HG02759 (cell line): ENCODE measurements around the gene SERTAD3.
"Not testable (repeated sequence)": the region's sequence is repeated elsewhere in the genome, so short reads cannot be mapped to it uniquely, and the experiment has no call there.

ENCODE experiments used
- ATAC-seq: cut with Tn5 transposase; IDR thresholded peaks from one replicate; pipeline ENCODE4 v1.9.1; 2021; ENCODE audit warnings: mild to moderate bottlenecking, moderate library complexity; ENCODE audit not compliant: unreplicated experiment

Gene SERTAD3

GRCh38 chr19:40411958-40412499, 32.1 kb downstream of the SERTAD3 start:
- no peak for ATAC-seq

DNA sequence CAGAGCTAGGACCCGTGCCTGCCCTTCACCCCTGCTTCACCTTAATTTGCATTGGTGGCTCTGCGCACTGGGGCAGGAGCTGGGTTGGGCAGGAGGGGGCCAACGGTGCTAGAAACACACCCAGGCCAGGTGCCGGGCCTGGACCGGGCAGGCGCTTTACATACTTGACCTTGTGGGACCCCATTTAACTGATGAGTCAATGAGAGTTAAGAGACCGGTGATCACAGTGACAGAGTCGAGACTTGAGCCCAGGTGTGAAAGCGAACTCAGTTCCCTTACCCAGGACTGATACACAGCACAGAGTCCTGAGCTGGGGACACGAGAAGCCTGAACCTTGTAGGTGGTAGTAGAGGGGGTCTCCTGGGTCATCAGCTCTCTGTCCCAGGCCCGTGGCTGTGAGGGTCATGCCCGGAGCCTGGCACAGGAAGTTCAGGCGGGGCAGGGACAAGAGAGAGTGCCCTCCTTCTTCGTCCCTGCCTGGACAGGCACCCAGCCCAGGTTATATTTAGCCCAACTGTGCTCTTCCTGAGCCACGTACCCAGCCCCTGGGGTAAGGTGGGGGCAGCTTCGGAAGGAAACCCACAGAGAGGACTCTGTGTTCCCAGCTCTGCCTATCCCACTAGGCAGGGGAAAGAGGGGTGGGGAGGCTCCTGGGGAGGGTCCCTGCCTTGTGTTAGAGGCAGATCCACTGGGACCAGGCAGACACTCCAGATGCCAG, 32.9 kb downstream of the SERTAD3 start:
- no peak for ATAC-seq

DNA sequence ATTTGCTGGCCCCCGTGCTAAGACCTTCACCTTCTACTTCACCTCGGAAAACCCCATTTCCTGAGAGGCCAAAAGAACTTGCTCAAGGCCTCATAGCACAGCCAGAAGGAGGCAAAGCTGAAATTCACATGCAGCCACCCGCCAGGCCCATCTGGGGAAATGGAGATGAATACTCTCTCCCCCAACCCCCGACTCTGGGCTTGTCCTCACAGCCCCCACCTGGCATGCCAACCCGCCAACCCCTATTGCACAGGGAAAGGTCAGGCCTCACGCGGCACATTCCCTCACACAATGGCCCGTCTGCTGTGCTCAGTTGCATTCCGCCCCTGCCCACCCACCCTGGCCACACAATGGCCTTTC, 34.1 kb downstream of the SERTAD3 start:
- no peak for ATAC-seq

GRCh38 chr19:40408598-40408925, 35.6 kb downstream of the SERTAD3 start:
- ATAC-seq = not testable (repeated sequence)

DNA sequence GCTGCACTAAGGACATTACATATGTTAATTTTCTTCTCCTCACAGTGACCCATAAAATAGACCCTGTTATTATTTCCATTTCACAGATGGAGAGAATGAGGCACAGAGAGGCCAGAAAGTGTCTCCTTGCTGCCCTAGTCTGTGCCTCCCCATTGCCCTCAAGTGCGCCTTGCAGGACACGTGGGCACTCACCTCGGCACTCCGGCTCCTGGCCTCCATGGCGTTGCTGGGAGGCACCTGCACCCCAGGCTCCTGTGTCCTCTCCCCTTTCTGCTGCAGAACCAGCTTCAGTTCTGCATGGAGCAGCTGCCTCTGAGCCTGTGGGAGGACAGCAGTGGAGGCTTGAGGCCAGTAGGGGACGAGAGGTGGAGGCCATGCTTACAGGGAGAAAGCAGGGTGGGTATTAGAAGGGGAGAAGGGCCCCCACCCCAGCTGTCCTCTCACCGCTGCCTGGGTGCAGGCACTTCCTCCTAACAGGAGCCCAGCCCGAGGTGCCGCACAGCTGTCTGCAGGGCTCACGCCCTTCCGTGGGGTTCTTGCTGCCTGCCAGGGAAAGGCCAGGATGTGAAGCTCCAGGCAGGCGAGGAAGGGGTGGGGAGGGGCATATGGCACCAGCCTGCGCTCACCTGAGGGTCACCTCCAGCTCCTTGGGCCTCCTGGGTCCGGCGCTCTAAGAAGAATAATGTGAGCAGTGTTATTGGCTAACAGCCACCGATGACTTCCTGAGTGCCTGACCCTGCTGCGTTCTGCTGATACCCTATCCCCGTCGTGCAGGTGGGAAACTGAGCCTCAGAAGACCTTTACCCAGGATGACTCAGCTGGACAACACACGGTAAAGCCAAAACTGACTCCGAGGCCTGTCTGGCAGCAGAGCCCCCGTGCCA, 36.2 kb downstream of the SERTAD3 start:
- ATAC-seq = no peak

DNA sequence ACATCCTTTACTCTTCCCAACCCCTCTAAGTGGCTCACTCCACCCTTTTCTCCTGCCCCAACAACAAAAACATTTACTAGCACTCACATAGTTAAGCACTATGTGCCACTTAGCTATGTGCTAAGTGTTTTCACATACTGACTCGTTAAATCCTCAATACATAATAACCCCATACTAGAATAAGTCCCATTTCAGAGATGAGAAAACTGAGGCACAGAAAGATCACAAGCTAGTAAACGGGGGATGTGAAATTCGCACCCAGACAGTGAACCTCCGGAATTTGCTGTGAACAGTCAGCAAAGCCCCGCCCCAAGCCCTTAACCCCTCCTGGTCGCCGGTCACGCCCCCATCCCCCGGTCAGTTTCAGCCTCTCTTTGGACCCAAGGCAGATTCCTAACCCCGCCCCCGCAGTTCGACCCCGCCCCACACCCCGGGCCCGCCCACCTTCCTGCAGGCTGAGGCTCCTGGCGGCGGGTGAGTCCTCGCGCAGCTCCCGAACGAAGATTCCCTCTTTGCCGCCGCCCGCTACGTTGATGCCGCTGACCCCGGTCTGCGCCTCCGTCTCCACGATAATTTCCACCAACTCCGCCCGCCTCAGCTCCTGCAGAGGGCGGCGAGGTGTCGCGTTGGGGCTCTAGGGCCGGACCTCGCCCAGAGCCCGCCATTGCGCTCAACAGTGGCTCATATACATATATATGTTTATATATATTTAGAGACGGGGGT, 40.7 kb downstream of the SERTAD3 start:
- peak; percentile 74 for ATAC-seq

GRCh38 chr19:40400559-40400958, 43.6 kb downstream of the SERTAD3 start:
- ATAC-seq = no peak

DNA sequence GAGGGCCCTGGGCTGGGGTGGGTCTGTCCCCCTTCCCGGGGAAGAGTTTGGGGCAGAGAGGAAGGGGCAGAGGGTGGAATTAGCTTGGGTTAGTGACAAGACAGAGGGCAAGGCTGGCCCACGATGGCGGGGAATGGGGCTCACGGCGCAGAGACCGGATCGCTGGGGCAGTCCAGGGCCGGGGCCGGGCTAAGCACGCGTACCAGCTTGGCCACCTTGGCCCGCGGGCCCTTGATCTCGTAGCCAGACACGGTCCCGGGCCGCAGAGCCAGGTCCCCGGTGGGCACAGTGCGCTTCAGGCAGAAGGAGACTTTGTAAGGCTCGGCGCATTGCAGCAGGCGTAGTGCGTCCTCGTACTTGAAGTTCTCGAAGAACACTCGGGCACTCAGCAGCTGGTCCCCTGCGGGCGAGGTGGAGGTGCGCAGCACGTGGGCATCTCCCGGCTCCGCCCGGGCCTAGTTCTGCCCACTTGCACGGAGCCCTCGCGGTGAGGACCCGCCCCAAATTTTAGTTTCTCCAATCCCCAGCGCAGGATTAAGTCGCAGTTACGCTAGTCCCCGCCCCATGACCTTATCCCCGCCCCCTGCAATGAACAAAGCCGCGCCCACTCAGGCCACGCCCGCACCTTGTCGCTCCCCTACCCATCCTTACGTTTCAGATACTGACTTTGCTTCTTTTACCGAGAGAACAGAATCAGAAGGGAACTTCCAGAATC, 45.6 kb downstream of the SERTAD3 start:
- ATAC-seq = no peak

GRCh38 chr19:40397568-40397906, 46.6 kb downstream of the SERTAD3 start:
- ATAC-seq = no peak

- ATAC-seq = no peak
Measured at GRCh38 chr19:40396886-40397567, 47.1 kb downstream of the SERTAD3 start.

DNA sequence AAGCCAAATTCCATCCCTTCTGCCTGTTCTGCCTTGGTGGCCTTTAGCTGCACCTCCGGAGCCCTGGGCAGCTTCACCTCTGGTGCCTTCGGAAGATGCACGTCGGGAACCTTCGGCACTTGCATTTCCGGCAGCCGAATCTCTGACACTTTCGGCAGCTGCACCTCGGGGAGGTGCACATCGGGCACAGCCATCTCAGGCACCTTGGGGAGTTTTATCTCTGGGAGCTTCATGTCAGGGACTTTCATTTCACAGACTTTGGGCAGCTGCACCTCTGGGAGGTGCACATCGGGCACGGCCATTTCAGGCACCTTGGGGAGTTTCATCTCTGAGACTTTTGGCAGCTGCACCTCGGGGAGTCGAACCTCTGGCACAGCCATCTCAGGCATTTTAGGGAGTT, 48.2 kb downstream of the SERTAD3 start:
- no peak for ATAC-seq

- no peak for ATAC-seq
Measured at GRCh38 chr19:40394816-40395210, 49.3 kb downstream of the SERTAD3 start.

DNA sequence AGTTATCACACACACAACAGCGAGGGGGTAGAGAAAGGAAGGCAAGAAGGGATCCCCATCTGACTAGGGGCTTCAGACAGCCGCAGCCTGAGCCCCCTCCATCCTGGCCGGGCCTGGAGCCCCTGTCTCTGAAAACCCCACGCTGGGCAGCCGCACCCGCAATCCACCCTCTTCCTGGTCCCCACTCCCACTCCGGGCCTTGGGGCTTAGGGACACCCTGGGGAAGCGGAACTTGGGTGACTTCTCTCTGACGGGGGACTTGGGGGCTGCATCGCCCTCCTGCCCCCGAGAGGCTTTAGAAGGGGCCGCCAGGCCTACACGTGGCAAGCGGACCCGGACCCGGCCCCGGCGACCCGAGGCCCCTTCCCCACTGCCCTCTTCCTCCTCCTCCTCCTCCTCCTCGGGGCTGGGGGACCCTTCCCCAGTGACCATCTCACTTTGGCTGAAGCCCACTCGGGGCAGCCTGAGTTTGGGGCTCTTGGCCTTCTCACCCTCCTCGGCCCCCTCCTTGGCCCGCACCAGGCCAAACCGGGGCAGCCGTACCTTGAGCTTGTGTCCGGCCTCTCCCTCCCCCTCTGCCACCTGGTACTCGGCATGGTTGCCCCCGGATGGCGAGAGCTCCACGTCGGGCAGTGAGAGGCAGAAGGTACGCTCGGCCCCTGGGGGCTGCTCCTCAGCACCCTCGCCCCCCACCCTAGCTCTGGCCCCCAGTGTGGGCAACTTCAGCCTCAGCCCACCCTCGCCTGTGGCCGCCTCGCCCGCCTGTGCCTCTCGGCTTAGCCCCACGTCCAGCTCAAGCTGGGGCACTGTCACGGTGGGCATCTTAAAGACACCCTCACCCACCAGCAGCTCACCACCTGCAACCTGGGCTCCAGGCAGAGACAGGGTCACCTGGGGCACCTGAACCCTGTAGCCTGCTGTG, 50.0 kb downstream of the SERTAD3 start:
- ATAC-seq = no peak

GRCh38 chr19:40392894-40393517, 51.1 kb downstream of the SERTAD3 start:
- ATAC-seq = no peak

GRCh38 chr19:40392123-40392522, 52.0 kb downstream of the SERTAD3 start:
- ATAC-seq = no peak
